Measurements from ENCODE around the gene RFX3. TPM values are rescaled to one million over a fixed set of nuclear protein-coding genes. Genes with fewer than 3 reads are reported as not detected.

RFX3 gene
- total RNA-seq, 1 experiment from 2014 or later = 7.4 TPM

- Histone ChIP-seq H3K27ac (ENCODE audit: low read depth, low read length, poor library complexity, severe bottlenecking) (no peak overlapping the region), H3K4me3 (ENCODE audit: low read depth, low read length, poor library complexity, severe bottlenecking) (no peak overlapping the region), H3K9me3 (ENCODE audit: low read depth, low read length, poor library complexity, severe bottlenecking) (no peaks in the 10 kb centered on the region), H3K27me3 (replicated peaks; ENCODE audit: insufficient read depth, low read depth, low read length, poor library complexity) (no peaks in the 10 kb centered on the region), H3K4me1 (ENCODE audit: insufficient read depth, low read length, poor library complexity, severe bottlenecking) (peaks cover 13% of the 10 kb centered on the region), H3K36me3 (ENCODE audit: insufficient read depth, low read length, poor library complexity, severe bottlenecking) (no peaks in the 10 kb centered on the region)
- ChIA-PET CTCF (no interaction called here), POLR2A (ENCODE audit: low non-redundant PET) (no interaction called here)
- TF ChIP-seq EZH2 (IDR thresholded peaks at IDR 0.05; ENCODE audit: borderline replicate concordance, low read depth, low read length, poor library complexity, severe bottlenecking) = no peak
- TF ChIP-seq, protein P1, sequence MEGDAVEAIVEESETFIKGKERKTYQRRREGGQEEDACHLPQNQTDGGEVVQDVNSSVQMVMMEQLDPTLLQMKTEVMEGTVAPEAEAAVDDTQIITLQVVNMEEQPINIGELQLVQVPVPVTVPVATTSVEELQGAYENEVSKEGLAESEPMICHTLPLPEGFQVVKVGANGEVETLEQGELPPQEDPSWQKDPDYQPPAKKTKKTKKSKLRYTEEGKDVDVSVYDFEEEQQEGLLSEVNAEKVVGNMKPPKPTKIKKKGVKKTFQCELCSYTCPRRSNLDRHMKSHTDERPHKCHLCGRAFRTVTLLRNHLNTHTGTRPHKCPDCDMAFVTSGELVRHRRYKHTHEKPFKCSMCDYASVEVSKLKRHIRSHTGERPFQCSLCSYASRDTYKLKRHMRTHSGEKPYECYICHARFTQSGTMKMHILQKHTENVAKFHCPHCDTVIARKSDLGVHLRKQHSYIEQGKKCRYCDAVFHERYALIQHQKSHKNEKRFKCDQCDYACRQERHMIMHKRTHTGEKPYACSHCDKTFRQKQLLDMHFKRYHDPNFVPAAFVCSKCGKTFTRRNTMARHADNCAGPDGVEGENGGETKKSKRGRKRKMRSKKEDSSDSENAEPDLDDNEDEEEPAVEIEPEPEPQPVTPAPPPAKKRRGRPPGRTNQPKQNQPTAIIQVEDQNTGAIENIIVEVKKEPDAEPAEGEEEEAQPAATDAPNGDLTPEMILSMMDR (conservative IDR thresholded peaks at IDR 0.05; ENCODE audit: low read depth, low read length) = no peak
- no TSS peak for BruUV-seq (replicated peaks)
- intact Hi-C loops (cut with micrococcal nuclease; ENCODE audit: unreplicated experiment) = loop anchor here (10.0 kb wide), 1 partner anchor 173 kb away; no protein-coding TSS in a partner anchor
- DNase-seq (ENCODE audit: low spot score) = no peak
Measured at GRCh38 chr9:3471883-3472282, 53.9 kb downstream of the RFX3 start.

- CTCF ChIA-PET = no interaction called here
- no peak for TF ChIP-seq EZH2 (IDR thresholded peaks at IDR 0.05; ENCODE audit: borderline replicate concordance, low read depth, low read length, poor library complexity, severe bottlenecking)
- TF ChIP-seq, protein P1 (conservative IDR thresholded peaks at IDR 0.05; ENCODE audit: low read depth, low read length) = no peak
- Histone ChIP-seq H3K27ac (ENCODE audit: low read depth, low read length, poor library complexity, severe bottlenecking) (no peak overlapping the region), H3K27me3 (replicated peaks; ENCODE audit: insufficient read depth, low read depth, low read length, poor library complexity) (no peaks in the 10 kb centered on the region), H3K9me3 (ENCODE audit: low read depth, low read length, poor library complexity, severe bottlenecking) (no peaks in the 10 kb centered on the region), H3K4me1 (ENCODE audit: insufficient read depth, low read length, poor library complexity, severe bottlenecking) (peaks cover 13% of the 10 kb centered on the region), H3K4me3 (ENCODE audit: low read depth, low read length, poor library complexity, severe bottlenecking) (no peak overlapping the region), H3K36me3 (ENCODE audit: insufficient read depth, low read length, poor library complexity, severe bottlenecking) (no peaks in the 10 kb centered on the region)
- POLR2A ChIA-PET (ENCODE audit: low non-redundant PET) = no interaction called here
- intact Hi-C loops (cut with micrococcal nuclease; ENCODE audit: unreplicated experiment) = loop anchor here (5.0 kb wide), 2 partner anchors 264 to 644 kb away; no protein-coding TSS in a partner anchor
- BruUV-seq (replicated peaks) = no TSS peak
- DNase-seq (ENCODE audit: low spot score) = peak; percentile 15
Measured at GRCh38 chr9:3468421-3469205, 57.2 kb downstream of the RFX3 start.

DNA sequence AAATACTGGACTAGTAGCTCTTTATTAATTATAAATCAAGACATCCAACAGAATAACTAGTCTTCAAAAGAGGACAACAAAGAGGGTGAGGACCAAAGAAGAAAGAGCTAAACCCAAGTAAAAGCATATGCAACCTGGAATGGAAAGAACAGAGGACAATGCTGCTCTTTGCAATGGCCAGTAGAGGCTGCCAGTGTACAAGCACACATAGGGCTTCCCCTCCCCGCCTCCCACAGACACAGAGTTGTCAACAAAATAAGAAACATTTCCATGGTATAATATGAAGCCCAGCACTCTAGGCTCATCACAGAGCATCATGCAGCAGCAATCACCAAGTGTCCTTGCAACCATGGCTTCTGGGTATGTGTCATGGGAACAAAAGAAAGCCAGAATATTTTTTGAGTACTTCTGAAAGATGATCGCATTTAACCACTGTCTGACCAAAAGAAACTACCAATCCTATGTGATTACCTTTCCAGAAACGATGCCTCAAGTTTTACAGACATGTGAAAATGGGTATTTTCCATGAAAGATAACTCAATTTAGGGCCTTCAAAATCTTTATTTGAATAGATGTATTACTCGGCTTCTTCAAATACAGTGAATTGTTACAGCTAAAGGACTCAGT is 58.1 kb downstream of the RFX3 start:
- TF ChIP-seq, protein P1 (conservative IDR thresholded peaks at IDR 0.05; ENCODE audit: low read depth, low read length) = peak; percentile 95
- no peak for TF ChIP-seq EZH2 (IDR thresholded peaks at IDR 0.05; ENCODE audit: borderline replicate concordance, low read depth, low read length, poor library complexity, severe bottlenecking)
- no TSS peak for BruUV-seq (replicated peaks)
- intact Hi-C loops (cut with micrococcal nuclease; ENCODE audit: unreplicated experiment) = loop anchor here (5.0 kb wide), 2 partner anchors 265 to 645 kb away; no protein-coding TSS in a partner anchor
- Histone ChIP-seq H3K36me3 (ENCODE audit: insufficient read depth, low read length, poor library complexity, severe bottlenecking) (no peaks in the 10 kb centered on the region), H3K4me1 (ENCODE audit: insufficient read depth, low read length, poor library complexity, severe bottlenecking) (peaks cover 13% of the 10 kb centered on the region), H3K4me3 (ENCODE audit: low read depth, low read length, poor library complexity, severe bottlenecking) (no peak overlapping the region), H3K27me3 (replicated peaks; ENCODE audit: insufficient read depth, low read depth, low read length, poor library complexity) (no peaks in the 10 kb centered on the region), H3K27ac (ENCODE audit: low read depth, low read length, poor library complexity, severe bottlenecking) (no peak overlapping the region), H3K9me3 (ENCODE audit: low read depth, low read length, poor library complexity, severe bottlenecking) (no peaks in the 10 kb centered on the region)
- ChIA-PET CTCF (no interaction called here), POLR2A (ENCODE audit: low non-redundant PET) (no interaction called here)
- DNase-seq (ENCODE audit: low spot score) = peak; percentile 81
